Body of pancreas (tissue), 4 donors: ENCODE data around the gene FUBP1. TPM values are rescaled to one million over a fixed set of nuclear protein-coding genes. Genes with fewer than 3 reads are reported as not detected.

Source experiments
- ATAC-seq: fragments of 150-250 bp; one replicate; pipeline ENCODE4 v1.9.1; 2016
- DNase-seq, 4 donors: peaks; one replicate each; pipeline ENCODE4 v3.0.0-alpha.2; 2019
- H3K27ac ChIP-seq, 4 donors: fragments of 200-600 bp; sonication (generic); 1 replicate in 3 of 4; 2 replicates in 1 of 4; pipeline versions ENCODE4 v1.5.1 to v1.6.1; 2016 to 2019; ENCODE audit warnings: mild to moderate bottlenecking in 1 of 4, mixed read lengths in 1 of 4, moderate library complexity in 1 of 4
- H3K27me3 ChIP-seq, 2 donors: fragments of 200-600 bp; sonication (generic); one replicate each; pipeline ENCODE4 v1.6.0; 2016; ENCODE audit warnings: mild to moderate bottlenecking in 1 of 2
- H3K36me3 ChIP-seq, 2 donors: fragments of 200-600 bp; sonication (generic); replicated peaks in 1 of 2; 2 replicates each; pipeline ENCODE4 v1.5.1; 2016; ENCODE audit warnings: low read depth in 2 of 2; ENCODE audit not compliant: insufficient read depth in 1 of 2
- H3K4me1 ChIP-seq: fragments of 200-600 bp; sonication (generic); one replicate; pipeline ENCODE4 v1.6.0; 2016
- H3K4me3 ChIP-seq, 2 donors: fragments of 200-600 bp; sonication (generic); 1 replicate in 1 of 2; 2 replicates in 1 of 2; pipeline ENCODE4 v1.5.1; 2016 to 2019
- H3K9me3 ChIP-seq, 3 donors: fragments of 200-600 bp; sonication (generic); 1 replicate in 2 of 3; 2 replicates in 1 of 3; pipeline ENCODE4 v1.5.1; 2016
- POLR2A ChIP-seq, 3 donors: fragments of 450-650 bp; IDR thresholded peaks; one replicate each; pipeline ENCODE4 v1.6.1; 2016; ENCODE audit warnings: antibody characterized with exemption in 3 of 3, mild to moderate bottlenecking in 2 of 3
- WGBS, 2 donors: methylation state at CpG; one replicate each; pipeline ENCODE4 v1.1.5; 2017; 5-methylcytosine and 5-hydroxymethylcytosine counted together
- intact Hi-C: fragments of 100-400 bp; cut with DNase I; formaldehyde crosslinking; loops from one replicate; pipeline ENCODE4 v1.15.1; 2023
- total RNA-seq, 2 donors: library from RNA; depleted of rRNA; stranded (reverse); fragments of >200 nt; gene quantifications; one replicate each; pipeline ENCODE4 v1.1.0, GENCODE V29; 2016
- TF ChIP-seq, protein P1 (sequence below), 7 experiments: fragments of 450-650 bp in 4 of 7; fragments of 200-600 bp in 3 of 7; sonication (generic) in 3 of 7; IDR thresholded peaks; one replicate each; pipeline ENCODE4 v1.5.1; 2016 to 2019; ENCODE audit warnings: antibody characterized with exemption in 7 of 7

The FUBP1 gene
- total RNA-seq, 2 donors from 2014 or later = 56.7 to 63.8 TPM

DNA sequence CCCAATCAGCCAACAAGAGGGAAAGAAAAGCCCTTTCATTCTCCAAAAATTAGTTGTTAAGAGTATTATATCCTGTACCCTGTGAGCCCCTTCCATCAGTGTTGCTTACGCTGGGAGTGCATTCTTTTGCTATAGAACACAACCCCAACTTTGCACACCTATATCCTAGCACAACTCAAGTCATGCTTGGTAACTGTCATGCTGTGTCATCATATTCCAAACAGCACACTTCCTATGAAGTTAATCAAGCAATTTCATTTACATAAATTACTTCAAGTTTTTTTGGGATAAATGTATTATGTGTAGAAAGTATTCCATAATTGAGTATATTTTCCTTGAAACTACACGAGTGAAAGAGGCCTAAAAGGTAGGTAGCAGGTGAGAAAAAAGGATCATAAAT, 20.0 kb downstream of the FUBP1 start:
- Histone ChIP-seq H3K36me3 (peaks cover 24 to 62% of the 10 kb centered on the region in 2 donors), H3K27ac (no peak overlapping the region), H3K27me3 (no peaks in the 10 kb centered on the region), H3K4me1 (peaks cover 29% of the 10 kb centered on the region), H3K4me3 (no peak overlapping the region), H3K9me3 (no peaks in the 10 kb centered on the region)
- intact Hi-C loops = no loop called here
- 82 to 88% methylated on average over 2 of the region's 2 CpGs for WGBS, 2 donors
- ATAC-seq (no peak), DNase-seq (no peak)
- TF ChIP-seq, protein P1, sequence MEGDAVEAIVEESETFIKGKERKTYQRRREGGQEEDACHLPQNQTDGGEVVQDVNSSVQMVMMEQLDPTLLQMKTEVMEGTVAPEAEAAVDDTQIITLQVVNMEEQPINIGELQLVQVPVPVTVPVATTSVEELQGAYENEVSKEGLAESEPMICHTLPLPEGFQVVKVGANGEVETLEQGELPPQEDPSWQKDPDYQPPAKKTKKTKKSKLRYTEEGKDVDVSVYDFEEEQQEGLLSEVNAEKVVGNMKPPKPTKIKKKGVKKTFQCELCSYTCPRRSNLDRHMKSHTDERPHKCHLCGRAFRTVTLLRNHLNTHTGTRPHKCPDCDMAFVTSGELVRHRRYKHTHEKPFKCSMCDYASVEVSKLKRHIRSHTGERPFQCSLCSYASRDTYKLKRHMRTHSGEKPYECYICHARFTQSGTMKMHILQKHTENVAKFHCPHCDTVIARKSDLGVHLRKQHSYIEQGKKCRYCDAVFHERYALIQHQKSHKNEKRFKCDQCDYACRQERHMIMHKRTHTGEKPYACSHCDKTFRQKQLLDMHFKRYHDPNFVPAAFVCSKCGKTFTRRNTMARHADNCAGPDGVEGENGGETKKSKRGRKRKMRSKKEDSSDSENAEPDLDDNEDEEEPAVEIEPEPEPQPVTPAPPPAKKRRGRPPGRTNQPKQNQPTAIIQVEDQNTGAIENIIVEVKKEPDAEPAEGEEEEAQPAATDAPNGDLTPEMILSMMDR (IDR thresholded peaks at IDR 0.05) = no peak
- no peak for TF ChIP-seq POLR2A (IDR thresholded peaks at IDR 0.05)

DNA sequence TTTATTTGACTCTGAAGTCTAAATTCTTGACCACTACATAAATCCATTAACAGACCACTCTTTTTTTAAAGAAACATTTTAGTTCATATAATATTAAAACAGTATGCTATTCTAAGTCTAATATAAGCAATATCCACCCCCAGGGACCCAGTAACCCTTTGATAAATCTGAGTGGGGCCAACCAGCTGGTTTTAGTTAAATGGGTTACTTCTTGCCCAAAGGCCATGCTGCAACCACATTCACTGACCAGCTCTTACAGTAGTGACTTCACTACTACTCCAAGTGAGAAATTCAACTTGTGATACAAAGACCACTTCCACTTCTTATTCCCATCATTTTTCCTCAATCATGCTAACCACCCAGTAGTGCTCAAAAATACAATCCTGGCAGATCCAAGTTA, 20.5 kb downstream of the FUBP1 start:
- H3K4me1 ChIP-seq = peaks cover 29% of the 10 kb centered on the region
- H3K27ac ChIP-seq = no peak overlapping the region
- no peak overlapping the region for H3K4me3 ChIP-seq
- H3K36me3 ChIP-seq = peaks cover 24 to 61% of the 10 kb centered on the region in 2 donors
- intact Hi-C loops = no loop called here
- TF ChIP-seq, protein P1 (IDR thresholded peaks at IDR 0.05) = no peak
- no peak for TF ChIP-seq POLR2A (IDR thresholded peaks at IDR 0.05)
- no peaks in the 10 kb centered on the region for H3K9me3 ChIP-seq
- no peak for DNase-seq
- no peak for ATAC-seq
- no peaks in the 10 kb centered on the region for H3K27me3 ChIP-seq

DNA sequence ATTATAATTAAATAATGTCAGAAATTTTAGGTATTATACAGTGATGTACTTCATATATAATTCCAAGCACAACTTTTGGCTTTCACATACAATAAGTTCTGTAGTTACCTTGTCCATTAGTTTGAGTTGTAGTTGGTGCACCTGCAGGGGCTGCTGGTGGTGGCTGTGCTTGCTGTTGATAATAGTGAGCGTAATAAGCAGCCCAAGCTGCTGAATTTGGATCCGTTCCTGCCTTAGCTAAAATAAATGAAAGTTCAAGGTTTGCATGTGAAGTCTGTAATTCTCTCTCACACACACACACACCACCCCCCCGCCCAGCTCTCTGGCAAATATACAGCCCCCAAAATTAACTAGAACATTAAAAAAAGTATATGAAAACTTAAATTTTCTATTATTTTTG, 22.4 kb downstream of the FUBP1 start:
- ATAC-seq = no peak
- peak overlapping the region in 1 of 4 donors; percentile 11 for H3K27ac ChIP-seq
- DNase-seq = peak in 2 of 4 donors; percentile 28 to 46
- H3K4me1 ChIP-seq = peaks cover 20% of the 10 kb centered on the region
- H3K4me3 ChIP-seq = no peak overlapping the region
- H3K9me3 ChIP-seq = no peaks in the 10 kb centered on the region
- intact Hi-C loops = no loop called here
- H3K36me3 ChIP-seq = peaks cover 24 to 59% of the 10 kb centered on the region in 2 donors
- TF ChIP-seq, protein P1 (IDR thresholded peaks at IDR 0.05) = no peak
- TF ChIP-seq POLR2A (IDR thresholded peaks at IDR 0.05) = no peak
- WGBS, 2 donors = 47 to 49% methylated on average over 3 of the region's 3 CpGs
- no peaks in the 10 kb centered on the region for H3K27me3 ChIP-seq

DNA sequence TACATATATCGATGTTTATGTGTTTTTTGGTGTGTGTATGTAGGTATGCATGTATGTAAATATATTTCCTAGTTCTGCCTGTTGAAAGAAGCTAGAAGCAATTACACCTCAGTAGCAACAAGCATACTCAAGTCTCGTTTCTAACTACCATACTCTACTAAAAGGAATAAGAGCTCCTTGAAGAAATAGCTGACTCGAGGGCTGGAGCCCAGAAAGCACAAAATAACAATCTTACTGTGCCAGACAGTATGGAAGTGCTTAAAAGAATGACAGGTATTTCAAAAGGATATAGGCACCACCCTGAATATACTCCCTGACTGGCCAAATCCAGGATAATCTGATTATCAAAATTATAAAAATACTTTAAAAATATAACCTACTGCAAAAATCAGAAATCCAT, 23.2 kb downstream of the FUBP1 start:
- DNase-seq = no peak
- intact Hi-C loops = no loop called here
- ATAC-seq = no peak
- Histone ChIP-seq H3K36me3 (peaks cover 24 to 57% of the 10 kb centered on the region in 2 donors), H3K4me1 (peaks cover 15% of the 10 kb centered on the region), H3K9me3 (no peaks in the 10 kb centered on the region), H3K4me3 (no peak overlapping the region), H3K27ac (no peak overlapping the region), H3K27me3 (no peaks in the 10 kb centered on the region)
- WGBS, 2 donors = 84 to 89% methylated on average over 3 of the region's 3 CpGs
- TF ChIP-seq POLR2A (IDR thresholded peaks at IDR 0.05) = no peak
- TF ChIP-seq, protein P1 (IDR thresholded peaks at IDR 0.05) = no peak

DNA sequence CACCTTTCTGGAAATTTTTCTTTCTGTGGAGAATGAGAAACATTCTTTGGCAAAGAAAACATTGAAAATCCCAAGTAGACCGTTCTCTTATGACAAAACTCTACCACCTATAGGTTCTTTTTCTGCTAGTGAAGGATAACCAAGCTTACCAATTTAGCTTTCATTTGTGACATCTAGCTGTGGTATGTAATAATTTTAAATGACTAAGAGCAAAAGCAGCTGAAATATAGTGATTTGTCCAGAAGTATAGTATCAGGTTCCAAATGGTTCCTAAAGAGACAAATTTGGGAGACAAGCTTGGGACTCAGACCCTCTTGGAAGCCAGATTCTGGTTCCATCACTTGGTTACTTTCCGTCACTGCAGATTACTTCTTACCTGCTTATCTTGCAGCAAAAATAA, 24.4 kb downstream of the FUBP1 start:
- ATAC-seq (no peak), DNase-seq (no peak)
- no peak overlapping the region for H3K4me3 ChIP-seq
- TF ChIP-seq POLR2A (IDR thresholded peaks at IDR 0.05) = no peak
- TF ChIP-seq, protein P1 (IDR thresholded peaks at IDR 0.05) = no peak
- no peaks in the 10 kb centered on the region for H3K27me3 ChIP-seq
- peaks cover 14 to 47% of the 10 kb centered on the region in 2 donors for H3K36me3 ChIP-seq
- WGBS, 2 donors = 96 to 97% methylated on average over 2 of the region's 2 CpGs
- peaks cover 15% of the 10 kb centered on the region for H3K4me1 ChIP-seq
- H3K27ac ChIP-seq = no peak overlapping the region
- no peaks in the 10 kb centered on the region for H3K9me3 ChIP-seq
- intact Hi-C loops = no loop called here
